CD14-positive monocyte (primary cell): Measurements from ENCODE around the gene OR8B4. TPM values are rescaled to one million over a fixed set of nuclear protein-coding genes. Genes with fewer than 3 reads are reported as not detected.

Experiments
- DNase-seq, 3 donors: peaks; one replicate each; pipeline ENCODE4 v3.0.0-alpha.2; 2011 to 2022
- H2AFZ ChIP-seq: 2 replicates; pipeline ENCODE4 v1.6.0; 2012; ENCODE audit warnings: mild to moderate bottlenecking, low read depth, low read length, inconsistent platforms; ENCODE audit not compliant: insufficient read depth, poor library complexity, severe bottlenecking
- H3K27ac ChIP-seq, 2 donors: 1 replicate in 1 of 2; 2 replicates in 1 of 2; pipeline ENCODE4 v1.5.1; 2012 to 2013; ENCODE audit warnings: low read length in 2 of 2, control low read depth in 1 of 2, inconsistent platforms in 1 of 2, low read depth in 1 of 2, mild to moderate bottlenecking in 1 of 2
- H3K27me3 ChIP-seq, 2 donors: one replicate each; pipeline versions ENCODE4 v1.6.0 to v1.6.1; 2011 to 2013; ENCODE audit warnings: low read length in 2 of 2; ENCODE audit not compliant: control insufficient read depth in 2 of 2, insufficient read depth in 2 of 2
- H3K36me3 ChIP-seq, 2 donors: replicated peaks in 1 of 2; 1 replicate in 1 of 2; 2 replicates in 1 of 2; pipeline versions ENCODE4 v1.5.1 to v1.6.1; 2012 to 2013; ENCODE audit warnings: low read length in 2 of 2, control low read depth in 1 of 2, inconsistent platforms in 1 of 2, mild to moderate bottlenecking in 1 of 2; ENCODE audit not compliant: insufficient read depth in 2 of 2, control insufficient read depth in 1 of 2
- H3K4me1 ChIP-seq, 2 donors: 1 replicate in 1 of 2; 2 replicates in 1 of 2; pipeline versions ENCODE4 v1.5.1 to v1.6.1; 2012 to 2013; ENCODE audit warnings: low read length in 2 of 2, control low read depth in 1 of 2, inconsistent platforms in 1 of 2, mild to moderate bottlenecking in 1 of 2, moderate library complexity in 1 of 2; ENCODE audit not compliant: insufficient read depth in 2 of 2, control insufficient read depth in 1 of 2
- H3K4me2 ChIP-seq: replicated peaks from 2 replicates; pipeline ENCODE3; 2012; ENCODE audit warnings: low read length, moderate library complexity, mild to moderate bottlenecking; ENCODE audit not compliant: poor library complexity, severe bottlenecking; ENCODE audit errors: extremely low read depth
- H3K4me3 ChIP-seq, 3 experiments: fragments of 200-600 bp in 1 of 3; sonication (generic) in 1 of 3; replicated peaks in 1 of 3; 1 replicate in 2 of 3; 2 replicates in 1 of 3; pipeline ENCODE4 v1.5.1; 2011 to 2013; ENCODE audit warnings: low read length in 3 of 3, mild to moderate bottlenecking in 3 of 3, control low read depth in 2 of 3, low read depth in 2 of 3, inconsistent platforms in 1 of 3, moderate library complexity in 1 of 3
- H3K79me2 ChIP-seq: 2 replicates; pipeline ENCODE4 v1.6.0; 2012; ENCODE audit warnings: mild to moderate bottlenecking, control low read depth, inconsistent platforms, low read length, moderate library complexity; ENCODE audit not compliant: insufficient read depth
- H3K9ac ChIP-seq: 2 replicates; pipeline ENCODE4 v1.6.0; 2017; ENCODE audit warnings: low read length, mild to moderate bottlenecking; ENCODE audit not compliant: insufficient read depth, poor library complexity, severe bottlenecking
- H3K9me3 ChIP-seq, 2 donors: replicated peaks in 1 of 2; 1 replicate in 1 of 2; 2 replicates in 1 of 2; pipeline versions ENCODE4 v1.5.1 to v1.6.1; 2012 to 2013; ENCODE audit warnings: low read length in 2 of 2, control low read depth in 1 of 2; ENCODE audit not compliant: control insufficient read depth in 1 of 2, insufficient read depth in 1 of 2
- H4K20me1 ChIP-seq: 2 replicates; pipeline ENCODE4 v1.6.0; 2012; ENCODE audit warnings: mild to moderate bottlenecking, low read length, control low read depth, moderate library complexity; ENCODE audit not compliant: insufficient read depth
- H3K27ac Mint-ChIP-seq, 7 donors: one replicate each; pipeline ENCODE4 v1.8.0; 2020; ENCODE audit warnings: mild to moderate bottlenecking in 7 of 7, mixed read lengths in 7 of 7, moderate library complexity in 6 of 7, inconsistent platforms in 2 of 7
- H3K27me3 Mint-ChIP-seq, 3 donors: one replicate each; pipeline ENCODE4 v1.8.0; 2021 to 2022; ENCODE audit warnings: low read depth in 3 of 3, mild to moderate bottlenecking in 3 of 3, mixed read lengths in 3 of 3, moderate library complexity in 3 of 3, inconsistent platforms in 1 of 3
- H3K36me3 Mint-ChIP-seq, 2 donors: one replicate each; pipeline ENCODE4 v1.8.0; 2020; ENCODE audit warnings: mixed read lengths in 2 of 2, inconsistent platforms in 1 of 2, mild to moderate bottlenecking in 1 of 2
- H3K4me1 Mint-ChIP-seq: one replicate; pipeline ENCODE4 v1.8.0; 2020; ENCODE audit warnings: mild to moderate bottlenecking, mixed read lengths
- H3K4me3 Mint-ChIP-seq, 2 donors: one replicate each; pipeline ENCODE4 v1.8.0; 2020; ENCODE audit warnings: mild to moderate bottlenecking in 2 of 2, mixed read lengths in 2 of 2, moderate library complexity in 1 of 2
- H3K9me3 Mint-ChIP-seq, 7 donors: one replicate each; pipeline ENCODE4 v1.8.0; 2020 to 2022; ENCODE audit warnings: mixed read lengths in 7 of 7, mild to moderate bottlenecking in 6 of 7, moderate library complexity in 6 of 7, inconsistent platforms in 2 of 7
- WGBS: methylation state at CpG from one replicate; pipeline ENCODE4 v1.1.5; 2013; ENCODE audit warnings: missing lambda C conversion rate; ENCODE audit not compliant: insufficient coverage; 5-methylcytosine and 5-hydroxymethylcytosine counted together
- intact Hi-C, 2 donors: fragments of 100-400 bp; cut with micrococcal nuclease; formaldehyde crosslinking; loops; one replicate each; pipeline versions ENCODE4 v1.15.0 to v1.15.1; 2023
- polyA plus RNA-seq, 3 donors: library from polyadenylated mRNA; depleted of rRNA in 1 of 3; unstranded in 2 of 3; stranded (reverse) in 1 of 3; fragments of 300-500 nt in 2 of 3; fragments of >200 nt in 1 of 3; fragmentation: Illumina TruSeq in 2 of 3; gene quantifications; 1 replicate in 2 of 3; 2 replicates in 1 of 3; pipeline ENCODE4 v1.2.3, GENCODE V29; 2012 to 2021
- TF ChIP-seq, protein P1 (sequence below): fragments of 200-600 bp; IDR thresholded peaks from one replicate; pipeline ENCODE4 v1.8.0; 2022; ENCODE audit warnings: antibody characterized with exemption, mild to moderate bottlenecking

The OR8B4 gene
- polyA plus RNA-seq, 3 donors, result not detected

DNA sequence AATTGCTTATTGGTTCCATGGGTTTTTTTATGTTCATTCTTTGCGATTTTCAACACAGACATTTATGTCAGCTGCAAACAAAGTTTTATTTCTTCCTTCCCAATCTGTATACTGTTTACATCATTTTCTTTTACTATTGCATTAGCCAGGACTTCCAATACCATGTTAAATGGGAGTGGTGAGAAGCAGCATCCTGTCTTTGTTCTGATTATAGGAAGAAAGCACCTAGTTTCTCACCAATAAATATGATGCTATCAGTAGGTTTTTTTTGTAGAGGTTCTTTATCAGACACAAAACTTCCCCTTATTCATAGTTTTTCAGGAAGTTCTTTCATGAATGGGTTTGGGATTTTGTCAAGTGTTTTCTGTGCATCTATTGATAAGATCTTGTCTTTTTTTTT lies 48.8 kb upstream of the OR8B4 start:
- H3K4me1 ChIP-seq, result no peaks in the 10 kb centered on the region
- no peak overlapping the region for H3K9ac ChIP-seq
- no peak for DNase-seq
- Mint-ChIP-seq H3K27ac (no peak overlapping the region), H3K36me3 (no peaks in the 10 kb centered on the region), H3K4me1 (no peaks in the 10 kb centered on the region), H3K4me3 (no peak overlapping the region), H3K9me3 (peaks cover 0 to 2% (median 0%) of the 10 kb centered on the region in 7 donors), H3K27me3 (peaks cover 0 to 4% (median 0%) of the 10 kb centered on the region in 3 donors)
- no CpG with 5 or more reads among the region's 1 CpG for WGBS
- intact Hi-C loops, result no loop called here
- no peaks in the 10 kb centered on the region for H3K36me3 ChIP-seq
- no peak overlapping the region for H3K4me3 ChIP-seq
- H3K4me2 ChIP-seq, result no peak overlapping the region
- H4K20me1 ChIP-seq, result no peaks in the 10 kb centered on the region
- no peaks in the 10 kb centered on the region for H3K27me3 ChIP-seq
- H3K9me3 ChIP-seq, result no peaks in the 10 kb centered on the region
- H3K27ac ChIP-seq, result no peak overlapping the region
- H2AFZ ChIP-seq, result no peak overlapping the region
- TF ChIP-seq, protein P1, sequence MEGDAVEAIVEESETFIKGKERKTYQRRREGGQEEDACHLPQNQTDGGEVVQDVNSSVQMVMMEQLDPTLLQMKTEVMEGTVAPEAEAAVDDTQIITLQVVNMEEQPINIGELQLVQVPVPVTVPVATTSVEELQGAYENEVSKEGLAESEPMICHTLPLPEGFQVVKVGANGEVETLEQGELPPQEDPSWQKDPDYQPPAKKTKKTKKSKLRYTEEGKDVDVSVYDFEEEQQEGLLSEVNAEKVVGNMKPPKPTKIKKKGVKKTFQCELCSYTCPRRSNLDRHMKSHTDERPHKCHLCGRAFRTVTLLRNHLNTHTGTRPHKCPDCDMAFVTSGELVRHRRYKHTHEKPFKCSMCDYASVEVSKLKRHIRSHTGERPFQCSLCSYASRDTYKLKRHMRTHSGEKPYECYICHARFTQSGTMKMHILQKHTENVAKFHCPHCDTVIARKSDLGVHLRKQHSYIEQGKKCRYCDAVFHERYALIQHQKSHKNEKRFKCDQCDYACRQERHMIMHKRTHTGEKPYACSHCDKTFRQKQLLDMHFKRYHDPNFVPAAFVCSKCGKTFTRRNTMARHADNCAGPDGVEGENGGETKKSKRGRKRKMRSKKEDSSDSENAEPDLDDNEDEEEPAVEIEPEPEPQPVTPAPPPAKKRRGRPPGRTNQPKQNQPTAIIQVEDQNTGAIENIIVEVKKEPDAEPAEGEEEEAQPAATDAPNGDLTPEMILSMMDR, result no peak
- no peaks in the 10 kb centered on the region for H3K79me2 ChIP-seq

DNA sequence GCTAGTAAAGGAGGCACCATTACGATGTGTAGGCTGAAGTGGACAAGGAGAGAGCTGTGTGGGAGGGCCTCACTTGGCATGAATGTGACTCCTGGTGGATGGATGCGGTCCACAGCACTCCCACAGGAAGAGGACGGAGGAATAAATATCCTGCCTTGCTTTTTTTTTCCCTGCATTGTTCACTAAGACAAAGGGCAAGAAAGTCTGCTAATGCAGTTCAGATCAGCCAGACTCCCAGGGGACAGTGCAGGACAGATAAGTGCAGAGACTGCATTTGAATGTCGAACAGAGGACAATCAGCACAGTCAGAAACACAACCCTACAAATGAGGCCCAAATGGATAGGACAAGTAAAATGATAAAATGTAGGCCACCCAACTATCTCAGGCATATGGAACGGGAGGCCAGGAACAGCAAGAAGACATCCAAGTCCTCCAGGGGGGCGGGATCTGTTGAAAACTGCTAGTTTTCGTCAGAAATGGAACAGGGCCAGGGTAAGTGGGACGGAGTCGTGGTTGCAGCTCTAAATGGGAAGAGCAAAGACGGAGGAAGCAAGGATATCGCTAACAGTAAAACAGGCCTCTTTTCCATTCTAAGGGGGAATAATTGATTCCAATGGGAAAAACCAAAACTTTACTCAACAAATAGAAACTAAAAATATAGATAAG lies 46.0 kb upstream of the OR8B4 start:
- no peaks in the 10 kb centered on the region for H3K36me3 Mint-ChIP-seq

More for the DNA sequence above, 46.0 kb upstream of the OR8B4 start:
- H3K79me2 ChIP-seq, result no peaks in the 10 kb centered on the region
- no peak overlapping the region for H3K4me3 Mint-ChIP-seq
- DNase-seq, result no peak
- 96% methylated on average over 4 of the region's 11 CpGs for WGBS
- H3K27ac Mint-ChIP-seq, result no peak overlapping the region
- H3K4me2 ChIP-seq, result no peak overlapping the region
- no peak overlapping the region for H2AFZ ChIP-seq
- H3K9me3 Mint-ChIP-seq, result no peaks in the 10 kb centered on the region
- peaks cover 0 to 4% (median 3%) of the 10 kb centered on the region in 3 donors for H3K27me3 Mint-ChIP-seq
- TF ChIP-seq, protein P1, result no peak
- intact Hi-C loops, result no loop called here
- H3K9me3 ChIP-seq, result no peaks in the 10 kb centered on the region
- no peaks in the 10 kb centered on the region for H3K27me3 ChIP-seq
- H4K20me1 ChIP-seq, result no peaks in the 10 kb centered on the region
- H3K27ac ChIP-seq, result no peak overlapping the region
- no peaks in the 10 kb centered on the region for H3K4me1 Mint-ChIP-seq
- H3K4me1 ChIP-seq, result no peaks in the 10 kb centered on the region
- no peak overlapping the region for H3K4me3 ChIP-seq
- no peak overlapping the region for H3K9ac ChIP-seq
- H3K36me3 ChIP-seq, result no peaks in the 10 kb centered on the region
